ENCODE results near the gene TRPC4AP.

GRCh38 chr20:35117196-35117595 is 24.6 kb upstream of the TRPC4AP start:
- TF ChIP-seq SIN3A (IDR thresholded peaks at IDR 0.05; ENCODE audit: borderline replicate concordance, insufficient read depth, low read length) (no peak), POLR2AphosphoS5 (IDR thresholded peaks at IDR 0.05; ENCODE audit: low read depth, low read length) (no peak), REST (IDR thresholded peaks at IDR 0.05; ENCODE audit: insufficient read depth in 1 of 2, low read depth in 2 of 2, low read length in 2 of 2) (no peak)

Measured in PFSK-1 (cell line).